H1 (cell line): ENCODE data around the gene SMYD3. TPM values are rescaled to one million over a fixed set of nuclear protein-coding genes. Genes with fewer than 3 reads are reported as not detected.

Experiments used
- KDM4A ChIP-seq: IDR thresholded peaks from one replicate; pipeline ENCODE4 v1.7.1; 2012; ENCODE audit warnings: low read depth, mild to moderate bottlenecking, moderate library complexity, low read length, inconsistent platforms; ENCODE audit not compliant: severe bottlenecking
- POLR2A ChIP-seq, 2 experiments: IDR thresholded peaks; 1 replicate in 1 of 2; 2 replicates in 1 of 2; pipeline ENCODE4 v1.6.1; 2011; ENCODE audit warnings: low read depth in 2 of 2, low read length in 2 of 2, mild to moderate bottlenecking in 2 of 2; ENCODE audit errors: control extremely low read depth in 1 of 2
- SRF ChIP-seq: IDR thresholded peaks from 2 replicates; pipeline ENCODE4 v1.6.1; 2011; ENCODE audit warnings: mild to moderate bottlenecking, low read depth, low read length, moderate library complexity
- polyA plus RNA-seq, 7 experiments: library from polyadenylated mRNA; depleted of rRNA in 3 of 7; stranded (reverse) in 5 of 7; unstranded in 2 of 7; fragments of >200 nt in 5 of 7; fragments of 200-250 nt in 2 of 7; gene quantifications; 1 replicate in 5 of 7; 2 replicates in 1 of 7; 4 replicates in 1 of 7; pipeline versions ENCODE4 v1.2.1 to v1.2.3, GENCODE V29; 2011 to 2013; ENCODE audit warnings: missing spikeins in 2 of 7, mixed read lengths in 2 of 7
- total RNA-seq: library from RNA; stranded (reverse); fragmentation: NEBNext Ultra II Directional; extraction: Animal tissue kit (Norgen Biotek cat#: 25700); gene quantifications from 2 replicates; pipeline ENCODE4 v1.2.1, GENCODE V29; 2021
- TF ChIP-seq, protein P1 (sequence below): IDR thresholded peaks from 2 replicates; pipeline ENCODE4 v1.6.1; 2012; ENCODE audit warnings: inconsistent platforms

The SMYD3 gene
- total and polyA plus RNA-seq, 2 of the 8 experiments (the other 6 are each of a cell fraction or from before 2014, with no cell fraction given): 17.3 to 25.4 TPM

DNA sequence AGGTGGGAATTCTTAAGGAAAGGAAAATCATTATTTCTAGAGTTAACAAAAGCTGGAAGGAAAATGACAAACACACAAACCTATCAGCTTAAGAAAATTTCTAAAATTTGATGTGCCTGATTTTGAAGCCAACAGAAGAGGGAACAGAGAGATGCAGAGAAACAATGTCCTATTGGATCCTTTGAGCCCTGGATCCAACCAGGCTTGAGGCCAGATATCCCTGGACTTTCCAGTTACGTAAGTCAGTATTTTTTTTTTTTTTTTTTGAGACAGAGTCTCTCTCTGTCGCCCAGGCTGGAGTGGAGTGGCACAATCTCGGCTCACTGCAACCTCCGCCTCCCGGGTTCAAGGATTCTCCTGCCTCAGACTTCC, 703.4 kb downstream of the SMYD3 start (continued):
- TF ChIP-seq KDM4A (no peak), POLR2A (IDR thresholded peaks at IDR 0.05; ENCODE audit: control extremely low read depth in 1 of 2, low read depth in 2 of 2, low read length in 2 of 2) (no peak), SRF (no peak)
- TF ChIP-seq, protein P1, sequence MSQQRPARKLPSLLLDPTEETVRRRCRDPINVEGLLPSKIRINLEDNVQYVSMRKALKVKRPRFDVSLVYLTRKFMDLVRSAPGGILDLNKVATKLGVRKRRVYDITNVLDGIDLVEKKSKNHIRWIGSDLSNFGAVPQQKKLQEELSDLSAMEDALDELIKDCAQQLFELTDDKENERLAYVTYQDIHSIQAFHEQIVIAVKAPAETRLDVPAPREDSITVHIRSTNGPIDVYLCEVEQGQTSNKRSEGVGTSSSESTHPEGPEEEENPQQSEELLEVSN: no peak
